ENCODE results near the gene THBD. TPM values are rescaled to one million over a fixed set of nuclear protein-coding genes. Genes with fewer than 3 reads are reported as not detected.

Gene THBD
- total and polyA plus RNA-seq, 2 of the 4 experiments (the other 2 are of a cell fraction) = 0.07 TPM; not detected in 1

- no CpG with 5 or more reads among the region's 9 CpGs for WGBS, 2 experiments (ENCODE audit: extremely low coverage in 2 of 2, insufficient read length in 1 of 2)
- no peak overlapping the region for H3K23ac ChIP-seq (ENCODE audit: low read depth, low read length)
- H2AK9ac ChIP-seq (replicated peaks; ENCODE audit: low read depth, low read length, poor library complexity) = no peak overlapping the region
- POLR2A ChIA-PET (ENCODE audit: unreplicated experiment) = no interaction called here
- no peaks in the 10 kb centered on the region for H3K79me1 ChIP-seq (ENCODE audit: low read depth in 1 of 2, low read length in 2 of 2)
- CTCF ChIA-PET = no interaction called here
- no peaks in the 10 kb centered on the region for H3K4me1 ChIP-seq (ENCODE audit: control insufficient read depth, insufficient read depth, low read length)
- no peak overlapping the region for H3K18ac ChIP-seq (ENCODE audit: low read depth, low read length)
- no peak overlapping the region for H4K91ac ChIP-seq (ENCODE audit: insufficient read depth, low read depth, low read length)
- intact Hi-C loops (cut with micrococcal nuclease) (no loop called here), in situ Hi-C loops (cut with MboI; ENCODE audit: low sequenced_read_pairs) (loop anchor here (25.0 kb wide), 1 partner anchor 100 kb away; no protein-coding TSS in a partner anchor), dilution Hi-C loops (cut with HindIII; ENCODE audit: low sequenced_read_pairs, unreplicated experiment) (no loop called here)
- no peak overlapping the region for H4K5ac ChIP-seq (ENCODE audit: low read depth, low read length)
- no peak overlapping the region for H2AK5ac ChIP-seq (ENCODE audit: low read depth, low read length)
- no peaks in the 10 kb centered on the region for H3K9me3 ChIP-seq (ENCODE audit: control insufficient read depth, insufficient read depth, low read length)
- no peak overlapping the region for H3K4me2 ChIP-seq (ENCODE audit: low read depth, low read length)
- ATAC-seq (ENCODE audit: low read depth) (no peak), DNase-seq (no peak)
- H3K27ac ChIP-seq (ENCODE audit: insufficient read depth, low read length) = no peak overlapping the region
- H3K56ac ChIP-seq (ENCODE audit: extremely low read depth, insufficient read depth, low read length) = no peak overlapping the region
- no peak overlapping the region for H3K9ac ChIP-seq (ENCODE audit: low read depth, low read length)
- H3K4ac ChIP-seq (ENCODE audit: low read depth, low read length) = no peak overlapping the region
- H2BK20ac ChIP-seq (ENCODE audit: low read depth, low read length) = no peak overlapping the region
- no peak overlapping the region for H2BK15ac ChIP-seq (ENCODE audit: low read depth, low read length)
- H2BK120ac ChIP-seq (ENCODE audit: low read depth, low read length) = no peak overlapping the region
- TF ChIP-seq MAZ (IDR thresholded peaks at IDR 0.05; ENCODE audit: borderline replicate concordance, low read depth, low read length) (no peak), MAFK (IDR thresholded peaks at IDR 0.05; ENCODE audit: low read depth, low read length) (no peak), RCOR1 (IDR thresholded peaks at IDR 0.05; ENCODE audit: insufficient replicate concordance, low read length) (no peak), BHLHE40 (IDR thresholded peaks at IDR 0.05; ENCODE audit: low read depth, low read length) (no peak), NFE2L2 (IDR thresholded peaks at IDR 0.05; ENCODE audit: low read depth, low read length) (no peak), RAD21 (IDR thresholded peaks at IDR 0.05; ENCODE audit: low read length) (no peak), POLR2A (IDR thresholded peaks at IDR 0.05; ENCODE audit: low read depth, low read length) (no peak), SMC3 (IDR thresholded peaks at IDR 0.05; ENCODE audit: low read depth, low read length) (no peak)
- TF ChIP-seq, protein P1, sequence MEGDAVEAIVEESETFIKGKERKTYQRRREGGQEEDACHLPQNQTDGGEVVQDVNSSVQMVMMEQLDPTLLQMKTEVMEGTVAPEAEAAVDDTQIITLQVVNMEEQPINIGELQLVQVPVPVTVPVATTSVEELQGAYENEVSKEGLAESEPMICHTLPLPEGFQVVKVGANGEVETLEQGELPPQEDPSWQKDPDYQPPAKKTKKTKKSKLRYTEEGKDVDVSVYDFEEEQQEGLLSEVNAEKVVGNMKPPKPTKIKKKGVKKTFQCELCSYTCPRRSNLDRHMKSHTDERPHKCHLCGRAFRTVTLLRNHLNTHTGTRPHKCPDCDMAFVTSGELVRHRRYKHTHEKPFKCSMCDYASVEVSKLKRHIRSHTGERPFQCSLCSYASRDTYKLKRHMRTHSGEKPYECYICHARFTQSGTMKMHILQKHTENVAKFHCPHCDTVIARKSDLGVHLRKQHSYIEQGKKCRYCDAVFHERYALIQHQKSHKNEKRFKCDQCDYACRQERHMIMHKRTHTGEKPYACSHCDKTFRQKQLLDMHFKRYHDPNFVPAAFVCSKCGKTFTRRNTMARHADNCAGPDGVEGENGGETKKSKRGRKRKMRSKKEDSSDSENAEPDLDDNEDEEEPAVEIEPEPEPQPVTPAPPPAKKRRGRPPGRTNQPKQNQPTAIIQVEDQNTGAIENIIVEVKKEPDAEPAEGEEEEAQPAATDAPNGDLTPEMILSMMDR (conservative IDR thresholded peaks at IDR 0.05; ENCODE audit: low read depth, low read length) = no peak
- BruUV-seq (replicated peaks) = no TSS peak
- peaks cover 38% of the 10 kb centered on the region for H3K27me3 ChIP-seq (ENCODE audit: control insufficient read depth, insufficient read depth, low read length)
- H3K4me3 ChIP-seq (ENCODE audit: insufficient read depth, low read depth, low read length) = no peak overlapping the region
- no peak overlapping the region for H3K14ac ChIP-seq (replicated peaks; ENCODE audit: low read depth, low read length)
- H3K36me3 ChIP-seq (ENCODE audit: control insufficient read depth, insufficient read depth, low read length) = no peaks in the 10 kb centered on the region
- H2BK5ac ChIP-seq (ENCODE audit: low read depth, low read length, poor library complexity, severe bottlenecking) = no peak overlapping the region
- no peaks in the 10 kb centered on the region for H3K9me1 ChIP-seq (ENCODE audit: insufficient read depth, low read length)
- H4K20me1 ChIP-seq (ENCODE audit: insufficient read depth, low read length) = no peaks in the 10 kb centered on the region
- no peak overlapping the region for H2AFZ ChIP-seq (replicated peaks; ENCODE audit: low read length, poor library complexity)
- H4K8ac ChIP-seq (ENCODE audit: low read depth in 2 of 2, low read length in 2 of 2) = no peak overlapping the region
These were observed 38.2 kb upstream of the THBD start for GRCh38 chr20:23087587-23088251.
